DOHH2 (cell line): ENCODE results near the gene DYNLL2.

Source experiments
- CTCF ChIP-seq: fragments of 200-600 bp; sonication (generic); IDR thresholded peaks from one replicate; pipeline ENCODE4 v1.5.1; 2014; ENCODE audit warnings: antibody characterized with exemption, mild to moderate bottlenecking, low read depth, low read length; ENCODE audit not compliant: poor library complexity, severe bottlenecking
- EZH2phosphoT487 ChIP-seq: fragments of 200-600 bp; sonication (generic); IDR thresholded peaks from 2 replicates; pipeline ENCODE4 v1.6.1; 2017; ENCODE audit warnings: borderline replicate concordance, mild to moderate bottlenecking, antibody characterized with exemption, low read length, moderate library complexity, mixed read lengths

- TF ChIP-seq CTCF: no peak
- no peak for TF ChIP-seq EZH2phosphoT487
Observed at GRCh38 chr17:58117382-58117781, 34.2 kb downstream of the DYNLL2 start.
